Measurements from ENCODE around the gene KIAA0319L. TPM values are rescaled to one million over a fixed set of nuclear protein-coding genes. Genes with fewer than 3 reads are reported as not detected.
"Not testable (repeated sequence)": the region's sequence is repeated elsewhere in the genome, so short reads cannot be mapped to it uniquely, and the experiment has no call there.

The KIAA0319L gene
- total RNA-seq, 1 donor from 2014 or later: 69.2 TPM

GRCh38 chr1:35477870-35478269, 79.3 kb downstream of the KIAA0319L start:
- no peak for DNase-seq (ENCODE audit: low spot score)
- Mint-ChIP-seq H3K4me3 (ENCODE audit: unreplicated experiment) (no peak overlapping the region), H3K36me3 (ENCODE audit: low read depth, unreplicated experiment) (peaks cover 17% of the 10 kb centered on the region), H3K27ac (ENCODE audit: unreplicated experiment) (no peak overlapping the region), H3K27me3 (ENCODE audit: unreplicated experiment) (no peaks in the 10 kb centered on the region), H3K4me1 (ENCODE audit: unreplicated experiment) (no peaks in the 10 kb centered on the region), H3K9me3 (ENCODE audit: unreplicated experiment) (no peaks in the 10 kb centered on the region)
- no peak for TF ChIP-seq CTCF (IDR thresholded peaks at IDR 0.05; ENCODE audit: unreplicated experiment)

- no peaks in the 10 kb centered on the region for H3K4me1 Mint-ChIP-seq (ENCODE audit: unreplicated experiment)
- H3K9me3 Mint-ChIP-seq (ENCODE audit: unreplicated experiment): no peaks in the 10 kb centered on the region
- H3K27ac Mint-ChIP-seq (ENCODE audit: unreplicated experiment): no peak overlapping the region
- TF ChIP-seq CTCF (IDR thresholded peaks at IDR 0.05; ENCODE audit: unreplicated experiment): no peak
- H3K4me3 Mint-ChIP-seq (ENCODE audit: unreplicated experiment): peak overlapping the region; percentile 33
- no peaks in the 10 kb centered on the region for H3K27me3 Mint-ChIP-seq (ENCODE audit: unreplicated experiment)
- peaks cover 17% of the 10 kb centered on the region for H3K36me3 Mint-ChIP-seq (ENCODE audit: low read depth, unreplicated experiment)
- no peak for DNase-seq (ENCODE audit: low spot score)
Measured at GRCh38 chr1:35475856-35476674, 81.1 kb downstream of the KIAA0319L start.

GRCh38 chr1:35475356-35475755, 81.8 kb downstream of the KIAA0319L start:
- H3K4me1 Mint-ChIP-seq (ENCODE audit: unreplicated experiment): no peaks in the 10 kb centered on the region
- H3K27me3 Mint-ChIP-seq (ENCODE audit: unreplicated experiment): no peaks in the 10 kb centered on the region
- TF ChIP-seq CTCF (IDR thresholded peaks at IDR 0.05; ENCODE audit: unreplicated experiment): no peak
- H3K36me3 Mint-ChIP-seq (ENCODE audit: low read depth, unreplicated experiment): peaks cover 17% of the 10 kb centered on the region
- no peaks in the 10 kb centered on the region for H3K9me3 Mint-ChIP-seq (ENCODE audit: unreplicated experiment)
- H3K27ac Mint-ChIP-seq (ENCODE audit: unreplicated experiment): no peak overlapping the region
- no peak for DNase-seq (ENCODE audit: low spot score)
- H3K4me3 Mint-ChIP-seq (ENCODE audit: unreplicated experiment): no peak overlapping the region

- H3K27me3 Mint-ChIP-seq (ENCODE audit: unreplicated experiment); H3K9me3 Mint-ChIP-seq (ENCODE audit: unreplicated experiment); H3K27ac Mint-ChIP-seq (ENCODE audit: unreplicated experiment); DNase-seq (ENCODE audit: low spot score); H3K4me1 Mint-ChIP-seq (ENCODE audit: unreplicated experiment); H3K4me3 Mint-ChIP-seq (ENCODE audit: unreplicated experiment): not testable (repeated sequence)
- H3K36me3 Mint-ChIP-seq (ENCODE audit: low read depth, unreplicated experiment): peaks cover 22% of the 10 kb centered on the region
Measured at GRCh38 chr1:35473216-35473615, 84.0 kb downstream of the KIAA0319L start.

- peaks cover 1% of the 10 kb centered on the region for H3K9me3 Mint-ChIP-seq (ENCODE audit: unreplicated experiment)
- peak overlapping the region; percentile 12 for H3K4me3 Mint-ChIP-seq (ENCODE audit: unreplicated experiment)
- H3K4me1 Mint-ChIP-seq (ENCODE audit: unreplicated experiment): no peaks in the 10 kb centered on the region
- no peaks in the 10 kb centered on the region for H3K27me3 Mint-ChIP-seq (ENCODE audit: unreplicated experiment)
- no peak for TF ChIP-seq CTCF (IDR thresholded peaks at IDR 0.05; ENCODE audit: unreplicated experiment)
- DNase-seq (ENCODE audit: low spot score): no peak
- no peak overlapping the region for H3K27ac Mint-ChIP-seq (ENCODE audit: unreplicated experiment)
- peaks cover 23% of the 10 kb centered on the region for H3K36me3 Mint-ChIP-seq (ENCODE audit: low read depth, unreplicated experiment)
Measured at GRCh38 chr1:35470977-35471613, 86.1 kb downstream of the KIAA0319L start.
